ENCODE data around the gene MOSPD3. TPM values are rescaled to one million over a fixed set of nuclear protein-coding genes. Genes with fewer than 3 reads are reported as not detected.

Gene MOSPD3
- total RNA-seq, 1 donor from 2014 or later, result 31.7 TPM

- TF ChIP-seq CTCF (IDR thresholded peaks at IDR 0.05; ENCODE audit: unreplicated experiment), result no peak
These were observed 29.7 kb downstream of the MOSPD3 start for GRCh38 chr7:100641860-100642533.

GRCh38 chr7:100642534-100642907 is 30.2 kb downstream of the MOSPD3 start:
- Mint-ChIP-seq H3K4me1 (ENCODE audit: unreplicated experiment) (no peaks in the 10 kb centered on the region), H3K27me3 (ENCODE audit: unreplicated experiment) (no peaks in the 10 kb centered on the region), H3K36me3 (ENCODE audit: low read depth, unreplicated experiment) (no peaks in the 10 kb centered on the region), H3K27ac (ENCODE audit: unreplicated experiment) (no peak overlapping the region), H3K4me3 (ENCODE audit: unreplicated experiment) (no peak overlapping the region), H3K9me3 (ENCODE audit: unreplicated experiment) (no peaks in the 10 kb centered on the region)
- TF ChIP-seq CTCF (IDR thresholded peaks at IDR 0.05; ENCODE audit: unreplicated experiment), result no peak
- DNase-seq (ENCODE audit: low spot score), result no peak

More at GRCh38 chr7:100641860-100642533, 29.7 kb downstream of the MOSPD3 start:
- no peaks in the 10 kb centered on the region for H3K36me3 Mint-ChIP-seq (ENCODE audit: low read depth, unreplicated experiment)
- H3K4me1 Mint-ChIP-seq (ENCODE audit: unreplicated experiment), result no peaks in the 10 kb centered on the region
- H3K9me3 Mint-ChIP-seq (ENCODE audit: unreplicated experiment), result no peaks in the 10 kb centered on the region
- no peak overlapping the region for H3K4me3 Mint-ChIP-seq (ENCODE audit: unreplicated experiment)
- H3K27ac Mint-ChIP-seq (ENCODE audit: unreplicated experiment), result no peak overlapping the region
- H3K27me3 Mint-ChIP-seq (ENCODE audit: unreplicated experiment), result no peaks in the 10 kb centered on the region
- DNase-seq (ENCODE audit: low spot score), result no peak

GRCh38 chr7:100649826-100650565 is 37.7 kb downstream of the MOSPD3 start:
- TF ChIP-seq CTCF (IDR thresholded peaks at IDR 0.05; ENCODE audit: unreplicated experiment), result no peak
- Mint-ChIP-seq H3K36me3 (ENCODE audit: low read depth, unreplicated experiment) (no peaks in the 10 kb centered on the region), H3K27me3 (ENCODE audit: unreplicated experiment) (peaks cover 7% of the 10 kb centered on the region), H3K27ac (ENCODE audit: unreplicated experiment) (no peak overlapping the region), H3K4me1 (ENCODE audit: unreplicated experiment) (no peaks in the 10 kb centered on the region), H3K4me3 (ENCODE audit: unreplicated experiment) (no peak overlapping the region), H3K9me3 (ENCODE audit: unreplicated experiment) (no peaks in the 10 kb centered on the region)
- no peak for DNase-seq (ENCODE audit: low spot score)

GRCh38 chr7:100654908-100655831 is 42.8 kb downstream of the MOSPD3 start:
- H3K36me3 Mint-ChIP-seq (ENCODE audit: low read depth, unreplicated experiment), result no peaks in the 10 kb centered on the region
- H3K9me3 Mint-ChIP-seq (ENCODE audit: unreplicated experiment), result no peaks in the 10 kb centered on the region
- no peaks in the 10 kb centered on the region for H3K4me1 Mint-ChIP-seq (ENCODE audit: unreplicated experiment)
- H3K27me3 Mint-ChIP-seq (ENCODE audit: unreplicated experiment), result peaks cover 6% of the 10 kb centered on the region
- TF ChIP-seq CTCF (IDR thresholded peaks at IDR 0.05; ENCODE audit: unreplicated experiment), result no peak
- no peak for DNase-seq (ENCODE audit: low spot score)
- no peak overlapping the region for H3K27ac Mint-ChIP-seq (ENCODE audit: unreplicated experiment)
- peak overlapping the region; percentile 57 for H3K4me3 Mint-ChIP-seq (ENCODE audit: unreplicated experiment)

All from endothelial cell (in vitro differentiated cells).